Kidney capillary endothelial cell (primary cell): Measurements from ENCODE around the gene GALNT14.
A peak's percentile ranks its signal among the peaks of the same experiment; 100 is the strongest.

Experiments used
- DNase-seq: peaks from one replicate; pipeline ENCODE4 v3.0.0-alpha.2; 2018; ENCODE audit warnings: low spot score

Gene GALNT14

DNA sequence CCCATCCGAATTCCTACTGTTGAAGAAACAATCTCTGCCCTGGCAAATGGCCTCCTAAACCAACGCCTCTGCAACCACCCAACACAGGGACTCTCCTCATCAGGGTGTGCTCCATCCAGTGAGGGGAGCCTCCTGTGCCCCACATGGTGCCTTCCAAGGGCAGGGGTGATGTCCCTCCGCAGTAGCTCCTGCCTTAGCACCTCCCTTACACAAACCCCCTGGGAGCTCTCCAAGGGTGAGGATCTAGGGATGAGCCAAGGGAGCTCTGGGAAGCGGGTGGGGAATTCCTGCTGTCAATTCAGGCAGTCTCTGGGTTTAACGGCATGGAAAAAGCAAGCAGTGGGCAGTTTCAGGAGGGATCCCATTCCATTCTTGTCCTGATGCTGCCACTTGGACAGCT, 3.8 kb downstream of the GALNT14 start:
- no peak for DNase-seq

DNA sequence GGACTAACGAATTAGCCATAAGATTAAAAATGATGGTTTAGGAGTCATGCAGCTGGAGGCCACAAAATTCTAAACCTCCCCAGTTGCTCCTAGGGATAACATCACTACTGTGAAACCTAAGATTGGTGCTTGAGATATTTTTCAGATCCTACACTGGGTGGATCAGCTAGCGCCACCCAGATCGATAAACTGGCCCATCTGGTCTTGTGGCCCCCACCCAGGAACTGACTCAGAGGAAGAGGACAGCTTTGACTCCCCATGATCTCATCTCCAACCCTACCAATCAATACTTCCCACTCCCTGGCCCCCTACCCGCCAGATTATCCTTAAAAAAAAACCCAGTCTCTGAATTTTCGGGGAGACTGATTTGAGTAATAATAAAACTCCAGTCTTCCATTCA, 5.5 kb downstream of the GALNT14 start:
- no peak for DNase-seq

DNA sequence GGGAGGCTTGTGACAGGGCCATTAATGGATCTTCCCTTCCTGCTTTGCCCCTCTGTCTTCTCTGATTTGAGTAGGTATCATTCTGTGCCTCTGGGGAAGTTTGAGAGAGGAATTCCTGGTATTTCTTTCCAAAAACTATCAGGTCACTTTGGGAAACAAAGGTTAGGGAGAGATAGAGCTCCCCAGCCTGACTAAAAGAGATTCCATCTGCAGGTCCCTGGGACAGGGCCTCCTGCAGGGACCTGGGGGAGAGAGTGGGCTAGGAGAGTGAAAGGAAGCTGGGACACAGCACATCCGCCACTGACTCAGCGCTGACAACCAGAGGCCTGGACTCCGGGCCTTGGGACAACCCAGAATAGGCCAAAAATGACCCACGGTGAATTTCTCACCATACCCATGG, 6.4 kb downstream of the GALNT14 start:
- no peak for DNase-seq

DNA sequence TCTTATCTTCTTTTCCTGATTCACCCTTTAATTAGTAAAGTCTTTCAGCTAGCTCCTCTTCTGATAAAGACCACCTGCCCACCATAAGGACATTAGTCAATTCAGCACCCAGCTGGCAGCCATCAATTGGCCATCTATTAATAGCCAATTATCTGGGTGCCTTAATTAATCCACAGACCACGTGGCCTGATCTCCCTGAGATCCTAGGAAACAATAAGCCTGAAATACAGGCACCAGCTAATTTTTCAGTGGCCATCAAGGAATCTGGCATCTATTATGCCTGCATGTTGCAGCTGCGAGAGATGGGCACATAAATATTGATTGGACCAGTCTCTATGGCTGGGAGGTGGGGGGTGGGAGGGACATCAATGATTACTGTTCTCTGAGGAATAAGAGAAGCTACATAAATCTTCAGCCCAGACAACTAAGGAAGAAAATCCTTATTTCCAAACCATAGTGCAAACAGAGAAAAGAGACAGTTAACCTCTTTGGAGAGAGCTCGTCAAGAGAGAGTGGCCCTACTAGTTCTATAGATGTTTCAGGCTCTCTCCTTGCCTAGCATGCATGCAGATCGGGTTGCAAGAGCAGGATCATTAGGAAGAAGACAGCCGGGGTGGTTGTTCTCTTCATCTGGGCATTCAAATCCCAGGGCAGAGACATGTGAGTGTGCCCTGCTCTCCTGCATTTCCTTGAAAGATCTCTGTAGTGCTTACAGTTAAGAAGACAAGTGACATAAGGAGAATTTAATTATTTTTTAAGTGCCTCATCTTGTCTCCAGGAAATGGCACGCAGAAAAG, 8.7 kb downstream of the GALNT14 start:
- no peak for DNase-seq

DNA sequence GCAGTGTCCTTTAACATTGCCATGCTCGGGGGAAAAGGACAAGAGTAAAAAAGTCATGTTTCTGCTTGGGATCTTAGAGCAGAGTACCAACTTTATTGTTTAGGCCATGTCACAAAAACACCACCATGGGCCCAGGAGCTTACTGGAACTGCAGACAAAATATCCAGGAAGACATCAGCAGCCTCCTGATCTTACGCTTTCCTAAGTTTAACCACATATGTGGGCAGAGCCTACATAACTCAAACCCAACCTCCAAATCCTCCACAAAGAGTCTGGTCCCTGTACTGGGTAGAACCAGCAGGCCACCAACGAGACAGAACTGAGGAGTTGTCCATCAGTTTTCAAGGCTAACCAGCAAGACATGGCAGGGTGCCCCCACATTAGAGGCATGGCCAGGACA, 10.3 kb downstream of the GALNT14 start:
- no peak for DNase-seq

- DNase-seq, result no peak
Observed at GRCh38 chr2:31125918-31126695, 12.1 kb downstream of the GALNT14 start.

- DNase-seq, result no peak
Observed at GRCh38 chr2:31124904-31125303, 13.3 kb downstream of the GALNT14 start.

GRCh38 chr2:31122133-31122532, 16.1 kb downstream of the GALNT14 start:
- no peak for DNase-seq

DNA sequence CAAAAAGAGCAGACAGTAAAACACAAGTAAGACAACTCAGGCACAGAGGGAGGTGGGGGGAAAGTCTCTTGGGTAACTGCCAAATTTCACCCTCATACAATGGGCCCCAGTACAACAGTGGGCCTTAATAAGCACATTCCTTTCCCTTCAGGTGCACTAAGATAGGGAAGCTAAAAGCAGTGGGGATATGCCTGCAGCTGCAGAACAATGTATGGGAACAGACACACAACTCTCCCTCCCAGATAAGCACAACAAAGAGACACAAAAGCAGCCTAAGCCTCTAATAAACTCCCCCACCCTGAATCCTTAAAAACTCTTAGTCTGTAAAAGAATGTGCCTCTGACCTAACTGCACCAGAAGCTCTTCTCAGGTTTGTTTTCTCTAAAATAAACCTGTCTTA, 24.5 kb downstream of the GALNT14 start:
- DNase-seq, result no peak

DNA sequence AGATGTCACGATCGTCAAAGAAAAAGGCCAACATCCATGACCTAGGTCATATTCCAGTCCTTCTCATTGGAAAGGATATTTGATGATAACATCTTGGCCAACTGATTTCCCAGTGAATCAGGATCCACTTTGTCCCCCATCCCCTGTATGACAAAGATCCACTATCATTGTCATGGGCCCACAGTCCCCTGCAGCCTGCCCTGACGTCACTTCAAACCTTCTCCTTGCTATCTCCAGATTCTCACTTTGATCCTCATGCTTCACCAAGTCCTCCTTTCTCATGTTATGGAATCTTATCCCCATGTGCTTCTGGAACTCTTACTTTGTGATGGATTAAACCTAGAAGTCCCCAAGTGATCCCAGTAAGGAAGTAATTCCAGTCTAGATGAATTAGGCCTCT, 25.7 kb downstream of the GALNT14 start:
- DNase-seq, result no peak

GRCh38 chr2:31110998-31111397, 27.2 kb downstream of the GALNT14 start:
- DNase-seq, result no peak

DNA sequence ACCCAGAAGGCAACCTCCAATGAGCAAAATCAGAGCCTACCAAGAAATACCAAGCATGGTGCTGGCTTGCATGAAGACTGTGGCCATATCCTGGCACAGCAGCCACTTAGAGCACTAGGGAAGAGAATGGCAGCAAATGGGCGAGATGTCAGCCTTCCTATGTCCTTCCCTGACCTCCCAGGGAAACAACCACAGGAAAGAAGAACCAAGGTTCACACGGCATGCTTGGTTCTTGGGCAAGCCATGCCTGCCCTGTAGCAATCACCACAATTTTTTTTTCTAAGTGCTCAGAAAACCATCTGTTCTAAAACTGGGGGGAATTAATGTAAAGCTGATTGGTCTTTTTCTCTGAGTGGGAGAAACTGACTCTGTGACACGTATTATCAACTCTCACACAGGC, 27.8 kb downstream of the GALNT14 start:
- no peak for DNase-seq

GRCh38 chr2:31109633-31110192, 28.5 kb downstream of the GALNT14 start:
- DNase-seq, result no peak

- no peak for DNase-seq
Observed at GRCh38 chr2:31108561-31109286, 29.5 kb downstream of the GALNT14 start.

DNA sequence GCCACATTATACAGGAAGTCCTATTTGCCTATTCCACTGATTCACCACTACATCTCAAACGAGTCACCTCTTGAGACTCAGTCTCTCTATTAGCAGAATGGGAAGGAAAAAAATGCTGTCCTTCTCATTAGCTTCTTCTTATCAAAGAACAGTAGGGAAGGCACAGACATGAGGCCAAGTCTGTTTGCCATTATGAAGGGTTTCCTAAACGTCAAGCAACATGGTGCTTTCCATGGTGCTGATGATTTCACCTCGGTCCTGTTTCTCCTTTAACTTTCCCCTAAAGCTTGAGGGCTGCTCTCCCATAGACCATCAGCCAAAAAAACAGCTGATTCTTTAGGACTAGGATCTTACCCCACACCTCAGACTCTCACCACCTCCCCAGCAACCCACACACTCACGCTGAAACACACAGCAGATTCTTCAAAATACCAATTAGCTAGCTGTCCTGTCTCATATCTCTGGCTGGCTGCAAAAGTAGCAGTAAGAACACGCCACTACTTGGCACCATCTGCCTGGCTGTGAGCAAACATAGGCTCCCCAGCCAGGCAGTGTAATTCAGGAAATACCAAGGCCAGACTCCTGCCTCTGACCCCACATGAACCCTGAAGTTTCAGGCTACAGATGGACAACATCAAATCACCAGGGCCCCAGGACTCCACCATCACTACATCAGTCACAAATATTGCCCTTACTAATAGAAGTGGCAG, 30.5 kb downstream of the GALNT14 start:
- DNase-seq, result no peak

- DNase-seq, result no peak
Observed at GRCh38 chr2:31101701-31102100, 36.5 kb downstream of the GALNT14 start.

GRCh38 chr2:31097962-31098613, 40.2 kb downstream of the GALNT14 start:
- DNase-seq, result peak; percentile 12

GRCh38 chr2:31090188-31090587, 48.1 kb downstream of the GALNT14 start:
- no peak for DNase-seq

DNA sequence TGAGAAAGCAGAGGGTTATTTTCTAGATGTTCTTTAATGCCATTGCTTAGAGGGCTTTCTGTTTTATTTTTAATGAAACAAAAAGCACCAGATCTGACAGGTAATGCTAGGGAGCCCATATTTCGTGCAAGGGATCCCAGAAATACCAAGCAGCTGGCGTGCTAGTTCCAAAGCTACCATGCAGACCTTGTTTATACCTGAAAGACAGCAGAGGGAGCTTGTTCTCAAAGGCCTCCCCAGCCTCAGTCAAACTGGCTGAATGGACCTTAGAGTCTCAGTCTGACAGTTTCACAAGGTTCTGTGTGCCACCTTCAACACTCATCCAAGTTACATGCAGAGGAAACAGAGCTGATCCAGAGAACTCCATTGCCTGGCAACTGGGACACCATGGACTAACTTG, 48.6 kb downstream of the GALNT14 start:
- no peak for DNase-seq

- DNase-seq, result no peak
Observed at GRCh38 chr2:31088504-31089195, 49.6 kb downstream of the GALNT14 start.

- DNase-seq, result no peak
Observed at GRCh38 chr2:31087491-31087890, 50.7 kb downstream of the GALNT14 start.
